NCI-H510A (cell line): ENCODE data around the gene PPFIBP2.
A peak's percentile ranks its signal among the peaks of the same experiment; 100 is the strongest.
"Not testable (repeated sequence)": the region's sequence is repeated elsewhere in the genome, so short reads cannot be mapped to it uniquely, and the experiment has no call there.

ENCODE experiments used
- DNase-seq: peaks from one replicate; lab custom pipeline; 2025; lab: John Stamatoyannopoulos, UW

PPFIBP2 gene

GRCh38 chr11:7499081-7499480, 14.7 kb upstream of the PPFIBP2 start:
- no peak for DNase-seq

GRCh38 chr11:7500251-7500650, 13.5 kb upstream of the PPFIBP2 start:
- DNase-seq: no peak

- DNase-seq: no peak
Observed at GRCh38 chr11:7501251-7501650, 12.5 kb upstream of the PPFIBP2 start.

GRCh38 chr11:7501894-7502293, 11.9 kb upstream of the PPFIBP2 start:
- no peak for DNase-seq

GRCh38 chr11:7506243-7506642, 7.6 kb upstream of the PPFIBP2 start:
- DNase-seq: no peak

- no peak for DNase-seq
Observed at GRCh38 chr11:7508087-7508486, 5.7 kb upstream of the PPFIBP2 start.

GRCh38 chr11:7509966-7510365, 3.8 kb upstream of the PPFIBP2 start:
- DNase-seq: no peak

GRCh38 chr11:7511401-7511800, 2.4 kb upstream of the PPFIBP2 start:
- DNase-seq: peak; percentile 17

- DNase-seq: peak; percentile 10
Observed at GRCh38 chr11:7512525-7513233, 1.1 kb upstream of the PPFIBP2 start.

GRCh38 chr11:7514099-7514591, 346 bp downstream of the PPFIBP2 start:
- DNase-seq: no peak

GRCh38 chr11:7515447-7515886, 1.7 kb downstream of the PPFIBP2 start:
- no peak for DNase-seq

GRCh38 chr11:7516475-7516874, 2.7 kb downstream of the PPFIBP2 start:
- no peak for DNase-seq

GRCh38 chr11:7517743-7518142, 3.9 kb downstream of the PPFIBP2 start:
- not testable (repeated sequence) for DNase-seq

- no peak for DNase-seq
Observed at GRCh38 chr11:7518811-7519562, 5.2 kb downstream of the PPFIBP2 start.

- no peak for DNase-seq
Observed at GRCh38 chr11:7520011-7520942, 6.5 kb downstream of the PPFIBP2 start.

GRCh38 chr11:7520981-7521487, 7.2 kb downstream of the PPFIBP2 start:
- no peak for DNase-seq

GRCh38 chr11:7522121-7522520, 8.3 kb downstream of the PPFIBP2 start:
- no peak for DNase-seq

GRCh38 chr11:7522546-7522945, 8.7 kb downstream of the PPFIBP2 start:
- DNase-seq: no peak

GRCh38 chr11:7523416-7524210, 9.8 kb downstream of the PPFIBP2 start:
- no peak for DNase-seq

GRCh38 chr11:7524462-7525235, 10.8 kb downstream of the PPFIBP2 start:
- DNase-seq: no peak
